ENCODE measurements around the gene GLIS1.

Gene GLIS1

GRCh38 chr1:53529555-53529954 is 209.4 kb downstream of the GLIS1 start:
- H3K36me3 ChIP-seq (ENCODE audit: insufficient read depth, low read length), result no peaks in the 10 kb centered on the region
- no peaks in the 10 kb centered on the region for H3K27me3 ChIP-seq (ENCODE audit: insufficient read depth, low read length, poor library complexity, severe bottlenecking)
- no peak overlapping the region for H3K9ac ChIP-seq (ENCODE audit: low read depth, low read length, poor library complexity, severe bottlenecking)
- no peaks in the 10 kb centered on the region for H3K79me2 ChIP-seq (ENCODE audit: insufficient read depth, low read length)
- no peaks in the 10 kb centered on the region for H3K9me2 ChIP-seq (replicated peaks; ENCODE audit: low read depth, low read length)
- H3F3A ChIP-seq (ENCODE audit: low read depth), result no peaks in the 10 kb centered on the region
- H3K4me3 ChIP-seq (ENCODE audit: low read length, poor library complexity, severe bottlenecking), result no peak overlapping the region
- H3K4me1 ChIP-seq (ENCODE audit: insufficient read depth, low read length, poor library complexity, severe bottlenecking), result peaks cover 30% of the 10 kb centered on the region
- H4K20me1 ChIP-seq (ENCODE audit: insufficient read depth, low read length, poor library complexity, severe bottlenecking), result no peaks in the 10 kb centered on the region
- TF ChIP-seq CTCF (conservative IDR thresholded peaks at IDR 0.05; ENCODE audit: low read length) (no peak), EZH2phosphoT487 (IDR thresholded peaks at IDR 0.05; ENCODE audit: borderline replicate concordance) (no peak)
- no peak overlapping the region for H2AFZ ChIP-seq (ENCODE audit: low read length)
- H3K9me3 ChIP-seq (ENCODE audit: insufficient read depth, low read depth, low read length), result no peaks in the 10 kb centered on the region
- no peak overlapping the region for H3K4me2 ChIP-seq (ENCODE audit: low read depth, low read length, poor library complexity, severe bottlenecking)

- no peak for TF ChIP-seq EZH2phosphoT487 (IDR thresholded peaks at IDR 0.05; ENCODE audit: borderline replicate concordance)
- no peak for TF ChIP-seq CTCF (conservative IDR thresholded peaks at IDR 0.05; ENCODE audit: low read length)
Measured at GRCh38 chr1:53527368-53527767, 211.6 kb downstream of the GLIS1 start.

GRCh38 chr1:53526451-53527101 is 212.4 kb downstream of the GLIS1 start:
- Histone ChIP-seq H3K9ac (ENCODE audit: low read depth, low read length, poor library complexity, severe bottlenecking) (peak overlapping the region; percentile 15), H3F3A (ENCODE audit: low read depth) (no peaks in the 10 kb centered on the region; the same call in 1 of the 2 replicates), H2AFZ (ENCODE audit: low read length) (no peak overlapping the region), H4K20me1 (ENCODE audit: insufficient read depth, low read length, poor library complexity, severe bottlenecking) (no peaks in the 10 kb centered on the region), H3K9me2 (replicated peaks; ENCODE audit: low read depth, low read length) (no peaks in the 10 kb centered on the region), H3K36me3 (ENCODE audit: insufficient read depth, low read length) (no peaks in the 10 kb centered on the region), H3K4me1 (ENCODE audit: insufficient read depth, low read length, poor library complexity, severe bottlenecking) (peaks cover 18% of the 10 kb centered on the region), H3K79me2 (ENCODE audit: insufficient read depth, low read length) (no peaks in the 10 kb centered on the region), H3K4me3 (ENCODE audit: low read length, poor library complexity, severe bottlenecking) (no peak overlapping the region), H3K4me2 (ENCODE audit: low read depth, low read length, poor library complexity, severe bottlenecking) (no peak overlapping the region), H3K27me3 (ENCODE audit: insufficient read depth, low read length, poor library complexity, severe bottlenecking) (no peaks in the 10 kb centered on the region), H3K9me3 (ENCODE audit: insufficient read depth, low read depth, low read length) (no peaks in the 10 kb centered on the region)
- TF ChIP-seq CTCF (conservative IDR thresholded peaks at IDR 0.05; ENCODE audit: low read length) (no peak), EZH2phosphoT487 (IDR thresholded peaks at IDR 0.05; ENCODE audit: borderline replicate concordance) (no peak)

More at GRCh38 chr1:53527368-53527767, 211.6 kb downstream of the GLIS1 start:
- H3K9me3 ChIP-seq (ENCODE audit: insufficient read depth, low read depth, low read length), result no peaks in the 10 kb centered on the region
- H3K79me2 ChIP-seq (ENCODE audit: insufficient read depth, low read length), result no peaks in the 10 kb centered on the region
- peaks cover 26% of the 10 kb centered on the region for H3K4me1 ChIP-seq (ENCODE audit: insufficient read depth, low read length, poor library complexity, severe bottlenecking)
- no peaks in the 10 kb centered on the region for H3K9me2 ChIP-seq (replicated peaks; ENCODE audit: low read depth, low read length)
- no peak overlapping the region for H3K4me2 ChIP-seq (ENCODE audit: low read depth, low read length, poor library complexity, severe bottlenecking)
- no peaks in the 10 kb centered on the region for H3K36me3 ChIP-seq (ENCODE audit: insufficient read depth, low read length)
- no peaks in the 10 kb centered on the region; the same call in 1 of the 2 replicates for H3F3A ChIP-seq (ENCODE audit: low read depth)
- H3K27me3 ChIP-seq (ENCODE audit: insufficient read depth, low read length, poor library complexity, severe bottlenecking), result no peaks in the 10 kb centered on the region
- no peaks in the 10 kb centered on the region for H4K20me1 ChIP-seq (ENCODE audit: insufficient read depth, low read length, poor library complexity, severe bottlenecking)
- H3K9ac ChIP-seq (ENCODE audit: low read depth, low read length, poor library complexity, severe bottlenecking), result peak overlapping the region; percentile 15
- no peak overlapping the region for H3K4me3 ChIP-seq (ENCODE audit: low read length, poor library complexity, severe bottlenecking)
- no peak overlapping the region for H2AFZ ChIP-seq (ENCODE audit: low read length)
